ENCODE results near the gene AHI1. TPM values are rescaled to one million over a fixed set of nuclear protein-coding genes. Genes with fewer than 3 reads are reported as not detected.

The AHI1 gene
- total and polyA plus RNA-seq, 2 donors (not counting 1 experiment from before 2014, with no cell fraction given), result 8.3 to 61.7 TPM

DNA sequence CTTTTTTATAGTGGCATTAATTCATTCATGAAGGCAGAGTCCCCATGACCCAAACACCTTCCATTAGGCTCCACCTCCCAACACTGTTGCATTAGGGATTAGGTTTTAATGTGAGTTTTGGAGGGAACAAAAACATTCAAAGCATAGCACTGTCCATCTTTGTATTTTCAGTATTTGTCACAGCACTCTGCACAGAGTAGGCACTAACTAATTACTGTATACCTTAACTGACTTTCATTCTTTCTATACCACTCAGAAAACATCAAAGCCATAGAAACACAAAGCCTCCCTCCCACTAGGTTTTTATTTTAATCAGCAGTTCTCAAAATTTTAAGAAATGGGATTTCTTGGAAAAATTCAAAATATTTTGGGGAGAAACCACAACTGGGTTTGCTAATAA, 21.8 kb upstream of the AHI1 start:
- Histone ChIP-seq H2AFZ (ENCODE audit: insufficient read depth, low read depth, low read length, poor library complexity, severe bottlenecking) (no peak overlapping the region), H3K27ac (ENCODE audit: low read length in 2 of 2) (no peak overlapping the region), H3K9ac (ENCODE audit: low read length) (no peak overlapping the region), H3K4me2 (replicated peaks; ENCODE audit: low read depth, low read length, poor library complexity, severe bottlenecking) (no peak overlapping the region), H3K36me3 (replicated peaks in 1 of 2; ENCODE audit: control extremely low read depth in 1 of 2, control insufficient read depth in 1 of 2, extremely low read depth in 1 of 2, insufficient read depth in 2 of 2, low read length in 1 of 2) (no peaks in the 10 kb centered on the region), H3K27me3 (replicated peaks in 1 of 4; ENCODE audit: control extremely low read depth in 1 of 4, control insufficient read depth in 3 of 4, insufficient read depth in 4 of 4, low read length in 3 of 4) (no peaks in the 10 kb centered on the region), H3K79me2 (ENCODE audit: control insufficient read depth, insufficient read depth, low read length) (no peaks in the 10 kb centered on the region), H4K20me1 (ENCODE audit: control insufficient read depth, insufficient read depth, low read length, poor library complexity, severe bottlenecking) (no peaks in the 10 kb centered on the region), H3K9me3 (ENCODE audit: control extremely low read depth in 1 of 3, control insufficient read depth in 2 of 3, insufficient read depth in 1 of 3, low read length in 2 of 3) (no peaks in the 10 kb centered on the region), H3K4me3 (ENCODE audit: control extremely low read depth in 1 of 5, extremely low read depth in 1 of 5, insufficient read depth in 1 of 5, low read depth in 2 of 5, low read length in 4 of 5) (no peak overlapping the region), H3K4me1 (ENCODE audit: control insufficient read depth in 2 of 2, insufficient read depth in 2 of 2, low read length in 2 of 2) (no peaks in the 10 kb centered on the region)
- DNase-seq, result no peak
- ATAC-seq (ENCODE audit: low read depth), result no peak
- Mint-ChIP-seq H3K27me3 (no peaks in the 10 kb centered on the region), H3K4me3 (no peak overlapping the region), H3K27ac (no peak overlapping the region), H3K9me3 (ENCODE audit: insufficient read depth) (no peaks in the 10 kb centered on the region), H3K4me1 (no peaks in the 10 kb centered on the region)
- TF ChIP-seq, protein P1, sequence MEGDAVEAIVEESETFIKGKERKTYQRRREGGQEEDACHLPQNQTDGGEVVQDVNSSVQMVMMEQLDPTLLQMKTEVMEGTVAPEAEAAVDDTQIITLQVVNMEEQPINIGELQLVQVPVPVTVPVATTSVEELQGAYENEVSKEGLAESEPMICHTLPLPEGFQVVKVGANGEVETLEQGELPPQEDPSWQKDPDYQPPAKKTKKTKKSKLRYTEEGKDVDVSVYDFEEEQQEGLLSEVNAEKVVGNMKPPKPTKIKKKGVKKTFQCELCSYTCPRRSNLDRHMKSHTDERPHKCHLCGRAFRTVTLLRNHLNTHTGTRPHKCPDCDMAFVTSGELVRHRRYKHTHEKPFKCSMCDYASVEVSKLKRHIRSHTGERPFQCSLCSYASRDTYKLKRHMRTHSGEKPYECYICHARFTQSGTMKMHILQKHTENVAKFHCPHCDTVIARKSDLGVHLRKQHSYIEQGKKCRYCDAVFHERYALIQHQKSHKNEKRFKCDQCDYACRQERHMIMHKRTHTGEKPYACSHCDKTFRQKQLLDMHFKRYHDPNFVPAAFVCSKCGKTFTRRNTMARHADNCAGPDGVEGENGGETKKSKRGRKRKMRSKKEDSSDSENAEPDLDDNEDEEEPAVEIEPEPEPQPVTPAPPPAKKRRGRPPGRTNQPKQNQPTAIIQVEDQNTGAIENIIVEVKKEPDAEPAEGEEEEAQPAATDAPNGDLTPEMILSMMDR (IDR thresholded peaks at IDR 0.05), result no peak
- TF ChIP-seq EZH2 (IDR thresholded peaks at IDR 0.05; ENCODE audit: borderline replicate concordance, insufficient read depth, low read depth, low read length, poor library complexity, severe bottlenecking), result no peak
- ChIA-PET CTCF (interaction anchor here (1.0 kb wide), 1 partner anchor 17 kb away, joined by 3 read pairs; no protein-coding TSS in a partner anchor), POLR2A (no interaction called here)
- intact Hi-C loops (cut with micrococcal nuclease), result no loop called here

DNA sequence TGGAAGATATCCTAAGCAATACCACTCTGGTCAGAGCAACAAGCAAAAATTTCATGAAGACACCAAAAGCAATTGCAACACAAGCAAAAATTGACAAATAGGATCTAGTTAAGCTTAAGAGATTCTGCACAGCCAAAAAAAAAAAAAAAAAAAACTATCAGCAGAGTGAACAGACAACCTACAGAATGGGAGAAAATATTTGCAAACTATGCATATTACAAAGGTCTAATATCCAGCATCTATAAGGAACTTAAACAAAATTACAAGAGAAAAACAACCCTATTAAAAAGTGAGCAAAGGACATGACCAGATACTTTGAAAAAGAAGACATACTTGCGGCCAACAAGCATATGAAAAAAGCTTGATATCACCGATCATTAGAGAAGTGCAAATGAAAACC, 20.0 kb upstream of the AHI1 start:
- no peaks in the 10 kb centered on the region for H3K4me1 ChIP-seq (ENCODE audit: control insufficient read depth in 2 of 2, insufficient read depth in 2 of 2, low read length in 2 of 2)
- no peak for TF ChIP-seq EZH2 (IDR thresholded peaks at IDR 0.05; ENCODE audit: borderline replicate concordance, insufficient read depth, low read depth, low read length, poor library complexity, severe bottlenecking)
- TF ChIP-seq, protein P1 (IDR thresholded peaks at IDR 0.05), result no peak
- no peaks in the 10 kb centered on the region for H3K79me2 ChIP-seq (ENCODE audit: control insufficient read depth, insufficient read depth, low read length)
- Mint-ChIP-seq H3K27me3 (peaks cover 4% of the 10 kb centered on the region), H3K9me3 (ENCODE audit: insufficient read depth) (peaks cover 4% of the 10 kb centered on the region), H3K4me1 (no peaks in the 10 kb centered on the region), H3K27ac (no peak overlapping the region), H3K4me3 (no peak overlapping the region)
- no peak overlapping the region for H3K4me3 ChIP-seq (ENCODE audit: control extremely low read depth in 1 of 5, extremely low read depth in 1 of 5, insufficient read depth in 1 of 5, low read depth in 2 of 5, low read length in 4 of 5)
- ChIA-PET POLR2A (no interaction called here), CTCF (no interaction called here)
- no peaks in the 10 kb centered on the region for H3K27me3 ChIP-seq (replicated peaks in 1 of 4; ENCODE audit: control extremely low read depth in 1 of 4, control insufficient read depth in 3 of 4, insufficient read depth in 4 of 4, low read length in 3 of 4)
- H3K27ac ChIP-seq (ENCODE audit: low read length in 2 of 2), result no peak overlapping the region
- H3K4me2 ChIP-seq (replicated peaks; ENCODE audit: low read depth, low read length, poor library complexity, severe bottlenecking), result no peak overlapping the region
- no peak for ATAC-seq (ENCODE audit: low read depth)
- no peak for DNase-seq
- no CpG with 5 or more reads among the region's 2 CpGs for WGBS (ENCODE audit: insufficient coverage)
- H3K9me3 ChIP-seq (ENCODE audit: control extremely low read depth in 1 of 3, control insufficient read depth in 2 of 3, insufficient read depth in 1 of 3, low read length in 2 of 3), result no peaks in the 10 kb centered on the region
- intact Hi-C loops (cut with micrococcal nuclease), result no loop called here
- no peak overlapping the region for H3K9ac ChIP-seq (ENCODE audit: low read length)
- H4K20me1 ChIP-seq (ENCODE audit: control insufficient read depth, insufficient read depth, low read length, poor library complexity, severe bottlenecking), result no peaks in the 10 kb centered on the region
- H3K36me3 ChIP-seq (replicated peaks in 1 of 2; ENCODE audit: control extremely low read depth in 1 of 2, control insufficient read depth in 1 of 2, extremely low read depth in 1 of 2, insufficient read depth in 2 of 2, low read length in 1 of 2), result no peaks in the 10 kb centered on the region
- H2AFZ ChIP-seq (ENCODE audit: insufficient read depth, low read depth, low read length, poor library complexity, severe bottlenecking), result no peak overlapping the region

All from B cell (primary cell).